ENCODE results near the gene PDE6H.

GRCh38 chr12:14997998-14998397 lies 25.2 kb downstream of the PDE6H start:
- TF ChIP-seq EZH2phosphoT487 (IDR thresholded peaks at IDR 0.05; ENCODE audit: borderline replicate concordance) (no peak), CTCF (conservative IDR thresholded peaks at IDR 0.05; ENCODE audit: low read length) (no peak)

Measured in Loucy (cell line).